GM18511 (cell line): ENCODE measurements around the gene PCDHGA12.
"Not testable (repeated sequence)": the region's sequence is repeated elsewhere in the genome, so short reads cannot be mapped to it uniquely, and the experiment has no call there.

ENCODE experiments used
- ATAC-seq: cut with Tn5 transposase; IDR thresholded peaks from one replicate; pipeline ENCODE4 v1.9.1; 2021; ENCODE audit warnings: mild to moderate bottlenecking, moderate library complexity; ENCODE audit not compliant: unreplicated experiment

The PCDHGA12 gene

DNA sequence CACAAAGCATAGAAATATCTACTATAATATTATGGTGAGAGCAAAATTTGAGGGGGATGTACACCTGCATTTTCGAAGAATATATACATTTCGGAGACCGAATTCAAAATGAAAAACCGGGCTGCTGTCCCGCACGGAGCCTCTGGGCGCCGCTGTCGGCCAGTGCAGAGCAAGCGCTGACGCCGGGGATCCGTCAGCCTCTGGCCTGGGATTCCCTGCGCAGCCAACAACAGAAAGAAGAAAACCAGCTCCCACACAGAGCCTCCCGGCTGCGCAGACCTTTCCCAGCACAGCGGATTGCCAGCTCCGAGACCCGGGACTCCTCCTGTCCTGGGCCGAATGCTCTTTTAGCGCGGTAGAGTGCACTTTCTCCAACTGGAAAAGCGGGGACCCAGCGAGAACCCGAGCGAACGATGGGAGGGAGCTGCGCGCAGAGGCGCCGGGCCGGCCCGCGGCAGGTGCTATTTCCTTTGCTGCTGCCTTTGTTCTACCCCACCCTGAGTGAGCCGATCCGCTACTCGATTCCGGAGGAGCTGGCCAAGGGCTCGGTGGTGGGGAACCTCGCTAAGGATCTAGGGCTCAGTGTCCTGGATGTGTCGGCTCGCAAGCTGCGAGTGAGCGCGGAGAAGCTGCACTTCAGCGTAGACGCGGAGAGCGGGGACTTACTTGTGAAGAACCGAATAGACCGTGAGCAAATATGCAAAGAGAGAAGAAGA, 22.4 kb upstream of the PCDHGA12 start, which contains the start of gene PCDHGB6:
Gene PCDHGB6 (plus strand): TSS at position 232 of the 716 bp plus-strand sequence. CDS start 182 bp downstream, at position 414.
- peak; percentile 86 for ATAC-seq

DNA sequence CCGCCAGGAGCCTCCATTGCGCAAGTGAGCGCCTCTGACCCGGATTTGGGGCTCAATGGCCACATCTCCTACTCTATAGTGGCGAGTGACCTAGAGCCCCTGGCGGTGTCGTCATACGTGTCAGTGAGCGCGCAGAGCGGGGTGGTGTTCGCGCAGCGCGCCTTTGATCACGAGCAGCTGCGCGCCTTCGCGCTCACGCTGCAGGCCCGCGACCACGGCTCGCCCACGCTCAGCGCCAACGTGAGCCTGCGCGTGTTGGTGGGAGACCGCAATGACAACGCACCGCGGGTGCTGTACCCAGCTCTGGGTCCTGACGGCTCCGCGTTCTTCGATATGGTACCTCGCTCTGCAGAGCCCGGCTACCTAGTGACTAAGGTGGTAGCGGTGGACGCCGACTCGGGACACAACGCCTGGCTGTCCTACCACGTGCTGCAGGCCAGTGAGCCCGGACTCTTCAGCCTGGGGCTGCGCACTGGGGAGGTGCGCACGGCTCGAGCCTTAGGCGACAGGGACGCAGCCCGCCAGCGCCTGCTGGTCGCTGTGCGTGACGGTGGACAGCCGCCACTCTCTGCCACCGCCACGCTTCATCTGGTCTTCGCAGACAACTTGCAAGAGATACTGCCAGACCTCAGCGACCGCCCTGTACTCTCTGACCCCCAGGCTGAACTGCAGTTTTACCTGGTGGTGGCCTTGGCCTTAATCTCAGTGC, 20.6 kb upstream of the PCDHGA12 start:
- ATAC-seq: no peak

DNA sequence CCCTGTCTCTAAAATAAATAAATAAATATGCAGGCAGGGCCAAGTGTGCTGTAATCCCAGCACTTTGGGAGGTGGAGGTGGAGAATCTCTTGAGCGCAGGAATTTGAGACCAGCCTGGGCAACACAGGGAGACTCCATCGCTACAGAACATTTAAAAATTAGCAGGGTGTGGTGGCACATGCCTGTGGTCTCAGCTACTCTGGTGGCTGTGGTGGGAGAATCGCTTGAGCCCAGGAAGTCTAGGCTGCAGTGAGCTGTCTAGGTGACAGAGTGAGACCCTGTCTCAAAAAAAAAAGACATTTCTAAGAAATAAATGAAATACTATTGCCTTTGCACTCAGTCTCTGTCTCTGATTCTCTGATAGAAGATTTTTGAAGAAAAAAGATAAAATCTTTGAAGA, 18.7 kb upstream of the PCDHGA12 start:
- ATAC-seq: no peak

DNA sequence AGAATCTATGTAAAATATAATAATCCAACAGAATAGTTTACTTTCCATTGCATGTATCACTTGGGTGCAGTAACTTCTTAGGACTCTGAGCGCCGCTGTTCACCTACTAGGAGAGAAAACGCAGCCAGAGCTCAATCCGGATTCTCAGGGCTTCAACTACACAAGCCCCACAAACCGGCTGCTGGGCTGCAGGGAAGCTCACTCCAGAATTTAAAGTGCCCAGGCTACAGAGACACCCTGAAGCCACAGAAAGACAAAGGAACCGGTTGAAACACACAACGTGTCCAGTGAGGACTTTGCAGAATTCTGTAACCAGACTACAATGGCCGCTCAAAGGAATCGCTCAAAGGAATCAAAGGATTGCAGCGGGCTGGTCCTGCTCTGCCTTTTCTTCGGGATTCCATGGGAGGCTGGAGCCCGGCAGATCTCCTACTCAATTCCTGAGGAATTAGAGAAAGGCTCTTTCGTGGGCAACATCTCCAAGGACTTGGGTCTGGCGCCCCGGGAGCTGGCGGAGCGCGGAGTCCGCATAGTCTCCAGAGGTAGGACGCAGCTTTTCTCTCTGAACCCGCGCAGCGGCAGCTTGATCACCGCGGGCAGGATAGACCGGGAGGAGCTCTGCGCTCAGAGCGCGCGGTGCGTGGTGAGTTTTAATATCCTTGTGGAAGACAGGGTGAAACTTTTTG, 17.3 kb upstream of the PCDHGA12 start, which contains the start of gene PCDHGA10:
Gene PCDHGA10 (plus strand): TSS at position 134 of the 686 bp plus-strand sequence. CDS start 189 bp downstream, at position 323.
- ATAC-seq: peak; percentile 87

DNA sequence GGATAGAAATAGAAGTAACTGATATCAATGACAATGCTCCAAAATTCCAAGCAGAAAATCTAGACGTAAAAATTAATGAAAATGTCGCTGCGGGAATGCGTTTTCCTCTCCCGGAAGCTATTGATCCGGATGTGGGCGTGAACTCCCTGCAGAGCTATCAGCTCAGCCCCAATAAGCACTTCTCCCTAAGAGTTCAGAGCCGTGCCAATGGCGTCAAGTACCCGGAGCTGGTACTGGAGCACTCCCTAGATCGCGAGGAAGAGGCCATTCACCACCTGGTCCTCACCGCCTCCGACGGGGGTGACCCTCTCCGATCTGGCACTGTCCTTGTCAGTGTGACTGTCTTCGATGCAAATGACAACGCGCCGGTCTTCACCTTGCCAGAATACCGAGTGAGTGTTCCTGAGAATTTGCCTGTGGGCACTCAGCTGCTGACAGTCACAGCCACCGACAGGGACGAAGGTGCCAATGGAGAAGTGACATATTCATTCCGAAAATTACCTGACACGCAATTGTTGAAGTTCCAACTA, 16.7 kb upstream of the PCDHGA12 start:
- peak; percentile 39 for ATAC-seq

DNA sequence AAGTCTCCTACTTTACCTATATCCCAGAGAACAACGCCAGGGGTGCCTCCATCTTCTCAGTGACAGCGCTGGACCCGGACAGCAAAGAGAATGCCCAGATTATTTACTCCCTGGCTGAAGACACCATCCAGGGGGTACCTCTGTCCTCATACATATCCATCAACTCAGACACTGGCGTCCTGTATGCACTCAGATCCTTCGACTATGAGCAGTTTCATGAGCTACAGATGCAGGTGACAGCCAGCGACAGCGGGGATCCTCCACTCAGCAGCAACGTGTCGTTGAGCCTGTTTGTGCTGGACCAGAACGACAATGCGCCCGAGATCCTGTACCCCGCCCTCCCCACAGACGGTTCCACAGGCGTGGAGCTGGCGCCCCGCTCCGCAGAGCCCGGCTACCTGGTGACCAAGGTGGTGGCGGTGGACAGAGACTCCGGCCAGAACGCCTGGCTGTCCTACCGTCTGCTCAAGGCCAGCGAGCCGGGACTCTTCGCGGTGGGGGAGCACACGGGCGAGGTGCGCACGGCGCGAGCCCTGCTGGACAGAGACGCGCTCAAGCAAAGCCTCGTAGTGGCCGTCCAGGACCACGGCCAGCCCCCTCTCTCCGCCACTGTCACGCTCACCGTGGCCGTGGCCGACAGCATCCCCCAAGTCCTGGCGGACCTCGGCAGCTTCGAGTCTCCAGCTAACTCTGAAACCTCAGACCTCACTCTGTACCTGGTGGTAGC, 15.6 kb upstream of the PCDHGA12 start:
- ATAC-seq: not testable (repeated sequence)

DNA sequence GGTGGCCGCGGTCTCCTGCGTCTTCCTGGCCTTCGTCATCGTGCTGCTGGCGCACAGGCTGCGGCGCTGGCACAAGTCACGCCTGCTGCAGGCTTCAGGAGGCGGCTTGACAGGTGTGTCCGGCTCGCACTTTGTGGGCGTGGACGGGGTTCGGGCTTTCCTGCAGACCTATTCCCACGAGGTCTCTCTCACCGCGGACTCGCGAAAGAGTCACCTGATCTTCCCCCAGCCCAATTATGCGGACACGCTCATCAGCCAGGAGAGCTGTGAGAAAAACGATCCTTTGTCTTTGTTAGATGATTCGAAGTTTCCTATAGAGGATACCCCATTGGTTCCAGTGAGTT, 15.1 kb upstream of the PCDHGA12 start:
- not testable (repeated sequence) for ATAC-seq

DNA sequence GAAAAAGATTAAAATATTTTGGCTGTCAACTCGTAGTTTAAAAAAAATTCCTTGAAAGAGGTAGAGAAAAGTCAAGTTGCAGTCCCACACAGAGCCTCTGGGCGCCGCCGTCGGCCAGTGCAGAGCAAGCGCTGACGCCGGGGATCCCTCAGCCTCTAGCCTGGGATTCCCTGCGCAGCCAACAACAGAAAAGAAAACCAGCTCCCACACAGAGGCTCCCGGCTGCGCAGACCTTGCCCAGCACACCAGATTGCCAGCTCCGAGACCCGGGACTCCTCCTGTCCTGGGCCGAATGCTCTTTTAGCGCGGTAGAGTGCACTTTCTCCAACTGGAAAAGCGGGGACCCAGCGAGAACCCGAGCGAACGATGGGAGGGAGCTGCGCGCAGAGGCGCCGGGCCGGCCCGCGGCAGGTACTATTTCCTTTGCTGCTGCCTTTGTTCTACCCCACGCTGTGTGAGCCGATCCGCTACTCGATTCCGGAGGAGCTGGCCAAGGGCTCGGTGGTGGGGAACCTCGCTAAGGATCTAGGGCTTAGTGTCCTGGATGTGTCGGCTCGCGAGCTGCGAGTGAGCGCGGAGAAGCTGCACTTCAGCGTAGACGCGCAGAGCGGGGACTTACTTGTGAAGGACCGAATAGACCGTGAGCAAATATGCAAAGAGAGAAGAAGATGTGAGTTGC, 12.7 kb upstream of the PCDHGA12 start, which contains the start of gene PCDHGB7:
Gene PCDHGB7 (plus strand): TSS at position 184 of the 679 bp plus-strand sequence. CDS start 183 bp downstream, at position 367.
- ATAC-seq: peak; percentile 57

DNA sequence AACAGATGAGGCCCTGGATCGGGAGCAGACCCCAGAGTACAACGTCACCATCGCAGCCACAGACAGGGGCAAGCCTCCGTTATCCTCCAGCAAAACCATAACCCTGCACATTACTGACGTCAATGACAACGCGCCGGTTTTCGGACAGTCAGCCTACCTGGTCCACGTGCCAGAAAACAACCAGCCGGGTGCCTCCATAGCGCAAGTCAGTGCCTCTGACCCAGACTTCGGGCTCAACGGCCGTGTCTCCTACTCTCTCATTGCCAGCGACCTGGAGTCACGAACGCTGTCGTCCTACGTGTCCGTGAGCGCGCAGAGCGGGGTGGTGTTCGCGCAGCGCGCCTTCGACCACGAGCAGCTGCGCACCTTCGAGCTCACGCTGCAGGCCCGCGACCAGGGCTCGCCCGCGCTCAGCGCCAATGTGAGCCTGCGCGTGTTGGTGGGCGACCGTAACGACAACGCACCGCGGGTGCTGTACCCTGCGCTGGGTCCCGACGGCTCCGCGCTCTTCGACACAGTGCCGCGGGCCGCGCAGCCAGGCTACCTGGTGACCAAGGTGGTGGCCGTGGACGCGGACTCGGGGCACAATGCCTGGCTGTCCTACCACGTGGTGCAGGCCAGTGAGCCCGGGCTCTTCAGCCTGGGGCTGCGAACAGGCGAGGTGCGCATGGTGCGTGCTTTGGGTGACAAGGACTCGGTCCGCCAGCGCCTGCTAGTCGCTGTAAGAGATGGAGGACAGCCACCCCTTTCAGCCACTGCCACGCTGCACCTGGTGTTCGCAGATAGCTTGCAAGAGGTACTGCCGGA, 11.0 kb upstream of the PCDHGA12 start:
- ATAC-seq: no peak

DNA sequence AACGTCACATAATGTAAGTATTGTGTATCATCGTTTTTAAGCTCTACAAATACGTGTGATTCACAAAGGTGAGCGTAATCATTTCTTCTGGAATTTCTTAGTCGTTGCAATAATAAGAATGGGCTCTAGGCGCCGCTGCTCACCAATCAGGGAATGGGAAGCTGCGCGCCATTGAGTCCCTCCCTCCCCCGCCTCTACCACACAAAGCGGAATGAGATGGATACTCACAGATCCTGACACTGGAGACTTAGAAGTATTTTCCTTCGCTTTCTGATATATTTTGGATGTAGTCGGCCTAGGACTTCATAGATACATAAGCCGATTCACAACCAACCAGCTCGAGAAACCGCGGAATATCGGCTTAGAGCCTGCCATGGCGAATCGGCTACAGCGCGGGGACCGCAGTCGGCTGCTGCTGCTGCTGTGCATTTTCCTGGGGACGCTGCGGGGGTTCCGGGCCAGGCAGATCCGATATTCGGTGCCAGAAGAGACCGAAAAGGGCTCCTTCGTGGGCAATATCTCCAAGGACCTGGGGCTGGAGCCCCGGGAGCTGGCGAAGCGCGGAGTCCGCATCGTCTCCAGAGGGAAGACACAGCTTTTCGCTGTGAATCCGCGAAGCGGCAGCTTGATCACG, 9.3 kb upstream of the PCDHGA12 start, which contains the start of gene PCDHGA11:
Gene PCDHGA11 (plus strand): TSS at position 197 of the 634 bp plus-strand sequence. CDS start 177 bp downstream, at position 374.
- ATAC-seq: peak; percentile 60

DNA sequence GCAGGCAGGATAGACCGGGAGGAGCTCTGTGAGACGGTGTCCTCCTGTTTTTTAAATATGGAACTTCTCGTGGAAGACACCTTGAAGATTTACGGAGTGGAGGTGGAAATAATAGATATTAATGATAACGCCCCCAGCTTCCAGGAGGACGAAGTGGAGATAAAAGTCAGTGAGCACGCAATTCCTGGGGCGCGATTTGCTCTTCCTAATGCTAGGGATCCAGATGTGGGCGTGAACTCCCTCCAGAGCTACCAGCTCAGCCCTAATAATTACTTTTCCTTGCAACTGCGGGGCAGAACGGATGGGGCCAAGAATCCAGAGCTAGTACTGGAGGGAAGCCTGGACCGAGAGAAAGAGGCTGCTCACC, 8.8 kb upstream of the PCDHGA12 start:
- ATAC-seq: no peak

DNA sequence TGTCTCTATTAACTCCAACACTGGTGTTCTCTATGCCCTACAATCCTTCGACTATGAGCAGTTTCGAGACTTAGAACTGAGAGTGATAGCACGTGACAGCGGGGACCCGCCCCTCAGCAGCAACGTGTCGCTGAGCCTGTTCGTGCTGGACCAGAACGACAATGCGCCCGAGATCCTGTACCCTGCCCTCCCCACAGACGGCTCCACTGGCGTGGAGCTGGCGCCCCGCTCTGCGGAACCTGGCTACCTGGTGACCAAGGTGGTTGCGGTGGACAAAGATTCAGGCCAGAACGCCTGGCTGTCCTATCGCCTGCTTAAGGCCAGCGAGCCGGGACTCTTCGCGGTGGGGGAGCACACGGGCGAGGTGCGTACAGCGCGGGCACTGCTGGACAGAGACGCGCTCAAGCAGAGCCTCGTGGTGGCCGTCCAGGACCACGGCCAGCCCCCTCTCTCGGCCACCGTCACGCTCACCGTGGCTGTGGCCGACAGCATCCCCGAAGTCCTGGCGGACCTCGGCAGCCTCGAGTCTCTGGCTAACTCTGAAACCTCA, 7.5 kb upstream of the PCDHGA12 start:
- no peak for ATAC-seq

DNA sequence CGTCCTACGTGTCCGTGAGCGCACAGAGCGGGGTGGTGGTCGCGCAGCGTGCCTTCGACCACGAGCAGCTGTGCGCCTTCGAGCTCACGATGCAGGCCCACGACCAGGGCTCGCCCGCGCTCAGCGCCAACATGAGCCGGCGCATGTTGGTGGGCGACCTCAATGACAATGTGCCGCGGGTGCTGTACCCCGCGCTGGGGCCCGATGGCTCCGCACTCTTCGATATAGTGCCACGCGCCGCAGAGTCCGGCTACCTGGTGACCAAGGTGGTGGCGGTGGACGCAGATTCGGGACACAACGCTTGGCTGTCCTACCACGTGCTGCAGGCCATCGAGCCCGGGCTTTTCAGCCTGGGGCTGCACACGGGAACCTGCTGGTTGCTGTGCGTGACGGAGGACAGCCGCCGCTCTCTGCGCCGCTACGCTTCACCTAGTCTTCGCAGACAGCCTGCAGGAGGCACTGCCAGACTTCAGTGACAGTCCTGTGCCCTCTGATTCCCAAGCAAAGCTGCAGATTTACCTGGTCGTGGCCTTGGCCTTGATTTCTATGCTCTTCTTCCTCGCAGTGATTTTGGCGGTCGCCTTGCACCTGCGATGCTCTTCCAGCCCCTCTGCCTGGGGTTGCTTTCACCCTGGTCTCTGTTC, 2.4 kb upstream of the PCDHGA12 start:
- no peak for ATAC-seq

DNA sequence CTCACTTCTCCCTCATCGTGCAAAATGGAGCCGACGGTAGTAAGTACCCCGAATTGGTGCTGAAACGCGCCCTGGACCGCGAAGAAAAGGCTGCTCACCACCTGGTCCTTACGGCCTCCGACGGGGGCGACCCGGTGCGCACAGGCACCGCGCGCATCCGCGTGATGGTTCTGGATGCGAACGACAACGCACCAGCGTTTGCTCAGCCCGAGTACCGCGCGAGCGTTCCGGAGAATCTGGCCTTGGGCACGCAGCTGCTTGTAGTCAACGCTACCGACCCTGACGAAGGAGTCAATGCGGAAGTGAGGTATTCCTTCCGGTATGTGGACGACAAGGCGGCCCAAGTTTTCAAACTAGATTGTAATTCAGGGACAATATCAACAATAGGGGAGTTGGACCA, 979 bp downstream of the PCDHGA12 start:
- ATAC-seq: no peak

DNA sequence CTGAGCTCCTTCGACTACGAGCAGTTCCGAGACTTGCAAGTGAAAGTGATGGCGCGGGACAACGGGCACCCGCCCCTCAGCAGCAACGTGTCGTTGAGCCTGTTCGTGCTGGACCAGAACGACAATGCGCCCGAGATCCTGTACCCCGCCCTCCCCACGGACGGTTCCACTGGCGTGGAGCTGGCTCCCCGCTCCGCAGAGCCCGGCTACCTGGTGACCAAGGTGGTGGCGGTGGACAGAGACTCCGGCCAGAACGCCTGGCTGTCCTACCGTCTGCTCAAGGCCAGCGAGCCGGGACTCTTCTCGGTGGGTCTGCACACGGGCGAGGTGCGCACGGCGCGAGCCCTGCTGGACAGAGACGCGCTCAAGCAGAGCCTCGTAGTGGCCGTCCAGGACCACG, 2.0 kb downstream of the PCDHGA12 start:
- not testable (repeated sequence) for ATAC-seq

DNA sequence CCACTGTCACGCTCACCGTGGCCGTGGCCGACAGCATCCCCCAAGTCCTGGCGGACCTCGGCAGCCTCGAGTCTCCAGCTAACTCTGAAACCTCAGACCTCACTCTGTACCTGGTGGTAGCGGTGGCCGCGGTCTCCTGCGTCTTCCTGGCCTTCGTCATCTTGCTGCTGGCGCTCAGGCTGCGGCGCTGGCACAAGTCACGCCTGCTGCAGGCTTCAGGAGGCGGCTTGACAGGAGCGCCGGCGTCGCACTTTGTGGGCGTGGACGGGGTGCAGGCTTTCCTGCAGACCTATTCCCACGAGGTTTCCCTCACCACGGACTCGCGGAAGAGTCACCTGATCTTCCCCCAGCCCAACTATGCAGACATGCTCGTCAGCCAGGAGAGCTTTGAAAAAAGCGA, 2.4 kb downstream of the PCDHGA12 start:
- ATAC-seq: not testable (repeated sequence)

DNA sequence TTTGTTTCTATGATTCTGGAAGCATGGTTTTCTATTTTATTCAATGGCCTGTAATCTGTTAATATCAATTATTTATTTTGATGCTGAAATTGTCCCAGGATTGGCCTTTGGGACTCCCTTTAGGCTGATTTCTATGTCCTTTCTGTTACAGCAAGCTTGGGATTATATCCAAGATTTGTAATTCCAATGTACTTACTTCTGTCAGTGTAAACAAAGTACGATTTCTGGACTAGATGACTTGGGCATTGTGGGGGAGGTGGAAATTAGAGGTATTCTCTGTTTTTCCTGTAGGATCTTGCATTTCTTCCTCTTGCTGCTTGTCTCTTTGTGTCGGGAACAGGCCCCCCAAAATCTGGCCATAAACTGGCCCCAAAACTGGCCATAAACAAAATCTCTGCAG, 3.7 kb downstream of the PCDHGA12 start:
- no peak for ATAC-seq

DNA sequence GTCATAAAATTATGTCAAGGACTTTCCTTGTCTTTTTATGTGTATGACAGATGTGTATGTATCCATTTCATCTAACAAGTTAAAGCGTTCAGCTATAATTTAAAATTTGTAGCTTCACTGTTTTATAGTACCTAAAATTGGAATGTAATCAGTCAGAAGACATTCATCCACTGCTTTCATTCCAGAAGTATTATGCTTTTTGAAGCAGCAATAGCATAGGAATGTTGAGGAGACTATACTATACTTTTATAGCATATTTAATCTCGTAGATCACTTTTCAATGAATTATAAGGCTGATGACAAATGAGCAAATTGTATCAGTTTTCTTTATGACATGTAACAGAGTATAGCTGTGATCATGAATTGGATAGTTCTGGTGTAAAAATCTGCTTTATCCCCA, 6.9 kb downstream of the PCDHGA12 start:
- no peak for ATAC-seq
